Panc1 (cell line): ENCODE measurements around the gene RNF224. TPM values are rescaled to one million over a fixed set of nuclear protein-coding genes. Genes with fewer than 3 reads are reported as not detected.

Experiments
- ATAC-seq: fragments of 200-7000 bp; cut with Tn5 transposase; 2 replicates; pipeline ENCODE4 v1.9.1; 2020; ENCODE audit warnings: mild to moderate bottlenecking, moderate library complexity
- BruUV-seq: library from RNA; stranded (reverse); fragments of 400-500 nt; replicated peaks from 2 replicates; lab custom pipeline; 2021; lab: Mats Ljungman, UMichigan
- CTCF ChIA-PET: fragments of 300-600 bp; sonication (Branson Sonifier 250); formaldehyde crosslinking; loops from one replicate; lab custom pipeline; 2022; ENCODE audit warnings: antibody characterized with exemption; lab: Charles Lee
- POLR2A ChIA-PET: fragments of 300-600 bp; sonication (Branson Sonifier 250); formaldehyde crosslinking; loops from one replicate; lab custom pipeline; 2022; ENCODE audit warnings: antibody characterized with exemption; lab: Charles Lee
- DNase-seq: peaks from one replicate; pipeline ENCODE4 v3.0.0-alpha.2; 2010; ENCODE audit warnings: low read depth, low spot score
- H3K27ac ChIP-seq: 2 replicates; pipeline ENCODE4 v1.5.1; 2011; ENCODE audit warnings: mild to moderate bottlenecking, low read length, inconsistent platforms
- H3K27me3 ChIP-seq: fragments of 200-500 bp; sonication (Bioruptor generic); 2 replicates; pipeline ENCODE4 v1.6.0; 2014; ENCODE audit warnings: low read length, inconsistent platforms; ENCODE audit not compliant: control insufficient read depth, insufficient read depth
- H3K36me3 ChIP-seq: fragments of 200-500 bp; sonication (Bioruptor generic); 2 replicates; pipeline ENCODE4 v1.5.1; 2014; ENCODE audit warnings: inconsistent platforms, mild to moderate bottlenecking, low read length, moderate library complexity; ENCODE audit not compliant: control insufficient read depth, insufficient read depth
- H3K4me1 ChIP-seq: 2 replicates; pipeline ENCODE4 v1.5.1; 2011; ENCODE audit warnings: inconsistent platforms, mild to moderate bottlenecking, low read length, moderate library complexity; ENCODE audit not compliant: control insufficient read depth, insufficient read depth
- H3K4me3 ChIP-seq, 2 experiments: 2 replicates each; pipeline ENCODE4 v1.5.1; 2011 to 2012; ENCODE audit warnings: low read depth in 2 of 2, low read length in 2 of 2, mild to moderate bottlenecking in 2 of 2, inconsistent platforms in 1 of 2, moderate library complexity in 1 of 2
- H3K9me3 ChIP-seq: fragments of 200-500 bp; sonication (Bioruptor generic); 2 replicates; pipeline ENCODE4 v1.5.1; 2014; ENCODE audit warnings: low read depth, mild to moderate bottlenecking, inconsistent platforms, low read length, moderate library complexity; ENCODE audit not compliant: control insufficient read depth, insufficient read depth
- POLR2AphosphoS5 ChIP-seq: IDR thresholded peaks from 2 replicates; pipeline ENCODE4 v1.6.1; 2012; ENCODE audit warnings: mild to moderate bottlenecking, low read depth, low read length, moderate library complexity
- SIN3A ChIP-seq: IDR thresholded peaks from 2 replicates; pipeline ENCODE4 v1.6.1; 2012; ENCODE audit warnings: low read depth, mild to moderate bottlenecking, low read length, moderate library complexity, borderline replicate concordance; ENCODE audit not compliant: insufficient read depth
- TCF7L2 ChIP-seq: IDR thresholded peaks from 2 replicates; pipeline ENCODE4 v1.6.1; 2011; ENCODE audit warnings: mild to moderate bottlenecking, low read depth, low read length, inconsistent platforms
- in situ Hi-C: cut with HindIII; loops from 2 replicates; pipeline ENCODE4 v1.10.0; 2016; ENCODE audit warnings: low sequenced_read_pairs, low pct_unique_long_range_greater_than_20kb
- intact Hi-C: fragments of 100-400 bp; cut with micrococcal nuclease; formaldehyde crosslinking; loops from one replicate; pipeline ENCODE4 v1.10.0; 2022; ENCODE audit not compliant: unreplicated experiment
- total RNA-seq: library from RNA; stranded (reverse); gene quantifications from one replicate; pipeline ENCODE4 v1.2.1, GENCODE V29; 2021; ENCODE audit not compliant: unreplicated experiment
- TF ChIP-seq, protein P1 (sequence below): fragments of 450-650 bp; IDR thresholded peaks from 2 replicates; pipeline ENCODE4 v1.5.1; 2017; ENCODE audit warnings: mild to moderate bottlenecking
- TF ChIP-seq, protein P2 (sequence below), 2 experiments: IDR thresholded peaks; 2 replicates each; pipeline ENCODE4 v1.6.1; 2011 to 2012; ENCODE audit warnings: low read depth in 2 of 2, control low read depth in 1 of 2, low read length in 1 of 2, mild to moderate bottlenecking in 1 of 2, moderate library complexity in 1 of 2; ENCODE audit not compliant: insufficient read depth in 1 of 2

RNF224 gene
- total RNA-seq, 1 experiment from 2014 or later = 0.15 TPM

DNA sequence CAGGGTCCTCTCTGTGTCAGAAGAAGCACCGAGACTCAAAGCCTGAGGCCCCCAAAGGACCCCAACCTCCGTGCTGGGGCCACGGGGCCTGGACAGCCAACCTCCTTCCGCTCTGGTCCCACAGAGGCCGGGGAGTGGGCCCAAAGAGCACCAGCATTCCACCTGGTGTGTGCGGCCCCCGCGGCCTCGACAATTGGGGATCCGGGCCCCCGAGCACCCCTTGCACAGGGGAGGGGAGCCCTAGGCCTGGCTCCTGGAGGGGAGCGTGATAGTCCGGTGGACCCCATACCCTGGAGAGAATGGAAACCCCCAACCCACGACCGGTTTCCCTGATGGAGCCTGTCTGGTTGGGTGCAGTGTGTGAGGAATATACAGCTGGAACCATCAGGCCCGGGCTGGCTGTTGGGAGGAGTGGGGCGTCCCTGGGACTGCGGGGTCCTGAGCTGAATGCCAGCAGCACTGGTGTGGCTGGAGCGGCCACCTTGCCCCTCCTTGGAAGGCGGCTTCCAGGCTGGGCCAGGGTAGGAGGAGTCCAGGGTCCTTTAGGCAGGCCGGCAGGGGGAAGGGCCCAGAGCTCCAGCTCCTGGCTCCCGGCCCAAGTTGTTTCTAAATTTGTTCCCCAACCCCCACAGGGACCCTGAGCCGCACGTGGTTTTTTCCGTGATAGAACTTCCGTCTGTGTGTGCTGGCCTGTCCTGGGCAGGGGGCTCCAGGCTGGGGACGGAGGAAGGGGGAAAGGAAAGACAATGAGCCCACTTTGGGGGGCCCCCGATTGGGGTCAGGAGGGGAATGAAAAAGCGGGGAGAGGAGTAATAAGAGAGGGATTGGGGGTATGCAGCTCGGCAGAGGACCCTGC is 49.4 kb downstream of the RNF224 start:
- DNase-seq (no peak), ATAC-seq (peak; percentile 61)
- Histone ChIP-seq H3K9me3 (no peaks in the 10 kb centered on the region), H3K27me3 (no peaks in the 10 kb centered on the region), H3K4me1 (peaks cover 13% of the 10 kb centered on the region), H3K27ac (peak overlapping the region; percentile 84), H3K36me3 (peaks cover 3% of the 10 kb centered on the region; the same call in 1 of the 2 replicates), H3K4me3 (peak overlapping the region; percentile 55 to 73)
- CTCF ChIA-PET = interaction anchor here (0.7 to 1.1 kb wide), 2 partner anchors 10 to 11 kb away, joined by 3 to 6 read pairs; no protein-coding TSS in a partner anchor
- no TSS peak for BruUV-seq
- TF ChIP-seq TCF7L2 (no peak), SIN3A (no peak), POLR2AphosphoS5 (no peak)
- TF ChIP-seq, protein P1, sequence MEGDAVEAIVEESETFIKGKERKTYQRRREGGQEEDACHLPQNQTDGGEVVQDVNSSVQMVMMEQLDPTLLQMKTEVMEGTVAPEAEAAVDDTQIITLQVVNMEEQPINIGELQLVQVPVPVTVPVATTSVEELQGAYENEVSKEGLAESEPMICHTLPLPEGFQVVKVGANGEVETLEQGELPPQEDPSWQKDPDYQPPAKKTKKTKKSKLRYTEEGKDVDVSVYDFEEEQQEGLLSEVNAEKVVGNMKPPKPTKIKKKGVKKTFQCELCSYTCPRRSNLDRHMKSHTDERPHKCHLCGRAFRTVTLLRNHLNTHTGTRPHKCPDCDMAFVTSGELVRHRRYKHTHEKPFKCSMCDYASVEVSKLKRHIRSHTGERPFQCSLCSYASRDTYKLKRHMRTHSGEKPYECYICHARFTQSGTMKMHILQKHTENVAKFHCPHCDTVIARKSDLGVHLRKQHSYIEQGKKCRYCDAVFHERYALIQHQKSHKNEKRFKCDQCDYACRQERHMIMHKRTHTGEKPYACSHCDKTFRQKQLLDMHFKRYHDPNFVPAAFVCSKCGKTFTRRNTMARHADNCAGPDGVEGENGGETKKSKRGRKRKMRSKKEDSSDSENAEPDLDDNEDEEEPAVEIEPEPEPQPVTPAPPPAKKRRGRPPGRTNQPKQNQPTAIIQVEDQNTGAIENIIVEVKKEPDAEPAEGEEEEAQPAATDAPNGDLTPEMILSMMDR = no peak
- TF ChIP-seq, protein P2, sequence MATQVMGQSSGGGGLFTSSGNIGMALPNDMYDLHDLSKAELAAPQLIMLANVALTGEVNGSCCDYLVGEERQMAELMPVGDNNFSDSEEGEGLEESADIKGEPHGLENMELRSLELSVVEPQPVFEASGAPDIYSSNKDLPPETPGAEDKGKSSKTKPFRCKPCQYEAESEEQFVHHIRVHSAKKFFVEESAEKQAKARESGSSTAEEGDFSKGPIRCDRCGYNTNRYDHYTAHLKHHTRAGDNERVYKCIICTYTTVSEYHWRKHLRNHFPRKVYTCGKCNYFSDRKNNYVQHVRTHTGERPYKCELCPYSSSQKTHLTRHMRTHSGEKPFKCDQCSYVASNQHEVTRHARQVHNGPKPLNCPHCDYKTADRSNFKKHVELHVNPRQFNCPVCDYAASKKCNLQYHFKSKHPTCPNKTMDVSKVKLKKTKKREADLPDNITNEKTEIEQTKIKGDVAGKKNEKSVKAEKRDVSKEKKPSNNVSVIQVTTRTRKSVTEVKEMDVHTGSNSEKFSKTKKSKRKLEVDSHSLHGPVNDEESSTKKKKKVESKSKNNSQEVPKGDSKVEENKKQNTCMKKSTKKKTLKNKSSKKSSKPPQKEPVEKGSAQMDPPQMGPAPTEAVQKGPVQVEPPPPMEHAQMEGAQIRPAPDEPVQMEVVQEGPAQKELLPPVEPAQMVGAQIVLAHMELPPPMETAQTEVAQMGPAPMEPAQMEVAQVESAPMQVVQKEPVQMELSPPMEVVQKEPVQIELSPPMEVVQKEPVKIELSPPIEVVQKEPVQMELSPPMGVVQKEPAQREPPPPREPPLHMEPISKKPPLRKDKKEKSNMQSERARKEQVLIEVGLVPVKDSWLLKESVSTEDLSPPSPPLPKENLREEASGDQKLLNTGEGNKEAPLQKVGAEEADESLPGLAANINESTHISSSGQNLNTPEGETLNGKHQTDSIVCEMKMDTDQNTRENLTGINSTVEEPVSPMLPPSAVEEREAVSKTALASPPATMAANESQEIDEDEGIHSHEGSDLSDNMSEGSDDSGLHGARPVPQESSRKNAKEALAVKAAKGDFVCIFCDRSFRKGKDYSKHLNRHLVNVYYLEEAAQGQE (IDR thresholded peaks at IDR 0.05; ENCODE audit: insufficient read depth in 1 of 2, low read depth in 2 of 2, low read length in 1 of 2) = no peak
- intact Hi-C loops (no loop called here), in situ Hi-C loops (no loop called here)
- POLR2A ChIA-PET = interaction anchor here (0.5 to 0.6 kb wide), 3 partner anchors 10 to 94 kb away, joined by 3 to 9 read pairs (median 3); no protein-coding TSS in a partner anchor

- TF ChIP-seq POLR2AphosphoS5 (peak; percentile 69; the same call in 1 of the 2 replicates), SIN3A (no peak; the same call in 1 of the 2 replicates), TCF7L2 (no peak)
- TF ChIP-seq, protein P1 = peak; percentile 64
- TF ChIP-seq, protein P2 (IDR thresholded peaks at IDR 0.05; ENCODE audit: insufficient read depth in 1 of 2, low read depth in 2 of 2, low read length in 1 of 2) = 0 out of 4 replicates have a peak, but pooled peaks of 1 of the 2 experiments have one; percentile 15
- in situ Hi-C loops = no loop called here
- Histone ChIP-seq H3K27ac (peak within 1 kb of the TSS; percentile 84), H3K4me3 (peak within 1 kb of the TSS; percentile 55 to 73), H3K9me3 (no peaks in the 10 kb centered on the region), H3K4me1 (peaks cover 13% of the 10 kb centered on the region), H3K36me3 (peaks cover 3% of the 10 kb centered on the region; the same call in 1 of the 2 replicates), H3K27me3 (no peaks in the 10 kb centered on the region)
- intact Hi-C loops = no loop called here
- TSS peak; percentile 63 for BruUV-seq
- POLR2A ChIA-PET = interaction anchor here (0.5 kb wide), 1 partner anchor 10 kb away, joined by 9 read pairs; no protein-coding TSS in a partner anchor
- no peak for DNase-seq
- ATAC-seq = peak; percentile 89
- CTCF ChIA-PET = interaction anchor here (1.1 kb wide), 1 partner anchor 9 kb away, joined by 3 read pairs; no protein-coding TSS in a partner anchor
Measured at GRCh38 chr9:137277329-137278041, 50.2 kb downstream of the RNF224 start, which contains the start of gene TOR4A. TSS of gene TOR4A (plus strand) at chr9:137277726. CDS start at chr9:137278690, 964 bp downstream.
